RWPE1 (cell line): Measurements from ENCODE around the gene ZRANB3.

ENCODE experiments used
- CTCF ChIA-PET: fragments of 350-600 bp; sonication (Branson Sonifier 250); formaldehyde crosslinking; extraction: SDS; loops from one replicate; lab custom pipeline; 2021; lab: Yijun Ruan, JAX
- POLR2A ChIA-PET: fragments of 400-600 bp; formaldehyde crosslinking; extraction: SDS; loops from one replicate; lab custom pipeline; 2020; ENCODE audit warnings: antibody characterized with exemption; ENCODE audit not compliant: low non-redundant PET; lab: Yijun Ruan, JAX
- DNase-seq: peaks from one replicate; pipeline ENCODE4 v3.0.0; 2012; ENCODE audit warnings: low spot score
- H3K27ac ChIP-seq: fragments of 450-650 bp; 2 replicates; pipeline ENCODE4 v1.5.1; 2017
- TF ChIP-seq, protein P1 (sequence below): fragments of 450-650 bp; conservative IDR thresholded peaks from 2 replicates; pipeline ENCODE4 v1.5.1; 2017; ENCODE audit warnings: low read depth, mild to moderate bottlenecking

ZRANB3 gene

GRCh38 chr2:135208016-135208415, 323.0 kb downstream of the ZRANB3 start:
- H3K27ac ChIP-seq = no peak overlapping the region
- ChIA-PET POLR2A (no interaction called here), CTCF (interaction anchor here (0.5 to 1.1 kb wide), 2 partner anchors 13 to 204 kb away, joined by 3 to 4 read pairs; no protein-coding TSS in a partner anchor)
- no peak for DNase-seq
- TF ChIP-seq, protein P1, sequence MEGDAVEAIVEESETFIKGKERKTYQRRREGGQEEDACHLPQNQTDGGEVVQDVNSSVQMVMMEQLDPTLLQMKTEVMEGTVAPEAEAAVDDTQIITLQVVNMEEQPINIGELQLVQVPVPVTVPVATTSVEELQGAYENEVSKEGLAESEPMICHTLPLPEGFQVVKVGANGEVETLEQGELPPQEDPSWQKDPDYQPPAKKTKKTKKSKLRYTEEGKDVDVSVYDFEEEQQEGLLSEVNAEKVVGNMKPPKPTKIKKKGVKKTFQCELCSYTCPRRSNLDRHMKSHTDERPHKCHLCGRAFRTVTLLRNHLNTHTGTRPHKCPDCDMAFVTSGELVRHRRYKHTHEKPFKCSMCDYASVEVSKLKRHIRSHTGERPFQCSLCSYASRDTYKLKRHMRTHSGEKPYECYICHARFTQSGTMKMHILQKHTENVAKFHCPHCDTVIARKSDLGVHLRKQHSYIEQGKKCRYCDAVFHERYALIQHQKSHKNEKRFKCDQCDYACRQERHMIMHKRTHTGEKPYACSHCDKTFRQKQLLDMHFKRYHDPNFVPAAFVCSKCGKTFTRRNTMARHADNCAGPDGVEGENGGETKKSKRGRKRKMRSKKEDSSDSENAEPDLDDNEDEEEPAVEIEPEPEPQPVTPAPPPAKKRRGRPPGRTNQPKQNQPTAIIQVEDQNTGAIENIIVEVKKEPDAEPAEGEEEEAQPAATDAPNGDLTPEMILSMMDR = no peak

DNA sequence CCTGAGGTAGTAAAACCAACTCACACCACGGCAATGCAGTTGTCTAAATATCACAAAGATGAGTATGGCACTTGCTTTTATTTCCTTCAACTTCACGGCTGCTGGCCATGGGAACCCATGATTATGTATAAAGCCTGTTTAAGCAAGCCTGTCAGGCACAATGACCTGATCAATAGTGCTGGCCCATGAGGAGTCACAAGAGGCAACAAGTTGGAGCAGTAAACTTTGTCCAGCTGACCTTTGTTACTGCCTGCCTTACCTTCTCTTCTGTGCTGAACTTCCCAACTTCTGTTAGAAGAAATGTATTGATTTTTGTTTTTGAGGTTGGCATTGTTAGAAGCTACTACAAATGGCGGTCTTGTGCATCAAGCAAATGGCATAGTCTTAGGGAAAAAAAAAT, 327.1 kb downstream of the ZRANB3 start:
- TF ChIP-seq, protein P1 = no peak
- ChIA-PET POLR2A (no interaction called here), CTCF (interaction anchor here (0.6 kb wide), 1 partner anchor 221 kb away, joined by 3 read pairs; no protein-coding TSS in a partner anchor)
- H3K27ac ChIP-seq = no peak overlapping the region
- no peak for DNase-seq

- ChIA-PET POLR2A (no interaction called here), CTCF (no interaction called here)
- no peak for DNase-seq
These were observed 328.3 kb downstream of the ZRANB3 start for GRCh38 chr2:135202751-135203150.

DNA sequence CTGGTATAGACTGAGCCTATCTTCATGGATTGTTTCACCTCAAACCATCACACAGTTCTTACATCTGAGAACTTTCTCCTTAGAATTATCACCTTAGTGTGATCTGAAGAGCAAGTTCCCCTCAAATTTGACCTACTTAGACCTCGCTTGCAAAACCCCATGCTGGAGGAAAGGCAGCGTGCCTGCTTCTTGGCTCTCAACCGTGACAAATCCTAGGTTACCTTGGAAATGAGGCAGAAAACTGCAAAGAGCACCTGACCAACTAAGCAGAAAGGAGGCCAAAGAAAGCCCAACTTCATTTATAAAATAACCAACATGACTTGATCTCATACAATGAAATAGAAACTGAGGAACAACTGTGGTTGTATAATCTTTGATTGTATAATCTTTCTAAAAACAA, 332.5 kb downstream of the ZRANB3 start:
- TF ChIP-seq, protein P1 = no peak
- H3K27ac ChIP-seq = no peak overlapping the region
- ChIA-PET POLR2A (no interaction called here), CTCF (interaction anchor here (0.6 kb wide), 2 partner anchors 10 to 1158 kb away, joined by 3 to 7 read pairs; no protein-coding TSS in a partner anchor)
- DNase-seq = no peak

More at GRCh38 chr2:135202751-135203150, 328.3 kb downstream of the ZRANB3 start:
- TF ChIP-seq, protein P1 = no peak
- H3K27ac ChIP-seq = no peak overlapping the region

DNA sequence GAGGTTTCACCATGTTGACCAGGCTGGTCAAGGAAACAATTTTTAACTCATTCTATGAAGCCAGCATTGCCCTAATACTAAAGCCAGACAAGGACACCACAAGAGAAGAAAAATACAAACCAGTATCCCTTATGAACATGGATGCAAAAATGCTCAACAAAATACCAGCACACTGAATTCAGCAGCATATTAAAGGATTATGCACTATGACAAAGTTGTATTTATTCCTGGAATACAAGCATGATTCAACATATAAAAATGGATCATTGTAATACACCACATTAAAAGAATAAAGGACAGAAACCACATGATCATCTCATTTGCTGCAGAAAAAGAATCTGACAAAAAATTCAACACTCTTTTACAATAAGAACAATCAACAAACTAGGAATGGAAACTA, 340.2 kb downstream of the ZRANB3 start:
- POLR2A ChIA-PET = no interaction called here
- CTCF ChIA-PET = no interaction called here

DNA sequence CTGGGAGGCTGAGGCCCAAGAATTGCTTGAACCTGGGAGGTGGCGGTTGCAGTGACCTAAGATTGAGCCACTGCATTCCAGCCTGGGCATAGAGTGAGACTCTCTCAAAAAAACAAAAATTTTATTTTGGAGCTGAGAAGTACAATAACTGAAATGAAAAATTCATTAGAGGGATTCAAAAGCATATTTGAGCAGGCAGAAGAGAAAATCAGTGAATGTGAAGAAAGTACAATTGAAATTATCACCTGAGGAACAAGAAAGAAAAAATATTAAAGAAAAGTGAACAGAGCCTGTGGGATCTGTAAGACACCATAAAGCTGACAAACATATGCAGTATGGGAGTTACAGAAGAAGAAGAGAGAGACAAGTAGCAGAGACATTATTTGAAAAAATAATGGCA, 341.9 kb downstream of the ZRANB3 start:
- CTCF ChIA-PET = no interaction called here
- POLR2A ChIA-PET = no interaction called here
- no peak overlapping the region for H3K27ac ChIP-seq
- DNase-seq = no peak
- TF ChIP-seq, protein P1 = no peak

More for the DNA sequence above, 340.2 kb downstream of the ZRANB3 start:
- TF ChIP-seq, protein P1 = no peak
- no peak overlapping the region for H3K27ac ChIP-seq
- DNase-seq = no peak
